Right cardiac atrium (tissue), 5 donors: ENCODE data around the gene GIMAP4. TPM values are rescaled to one million over a fixed set of nuclear protein-coding genes. Genes with fewer than 3 reads are reported as not detected.

Experiments
- ATAC-seq, 2 donors: fragments of 200-7000 bp; cut with Tn5 transposase; one replicate each; pipeline versions ENCODE4 v1.8.0 to v1.9.1; 2020; ENCODE audit warnings: moderate library complexity in 2 of 2, mild to moderate bottlenecking in 1 of 2
- DNase-seq, 3 donors: peaks; one replicate each; pipeline ENCODE4 v3.0.0-alpha.2; 2020
- H3K27ac ChIP-seq: one replicate; pipeline ENCODE4 v1.5.1; 2013; ENCODE audit warnings: mild to moderate bottlenecking, low read length, control low read depth, moderate library complexity
- H3K27me3 ChIP-seq: one replicate; pipeline ENCODE4 v1.6.1; 2013; ENCODE audit not compliant: control insufficient read depth, insufficient read depth
- H3K4me1 ChIP-seq: one replicate; pipeline ENCODE4 v1.6.1; 2013; ENCODE audit warnings: low read length; ENCODE audit not compliant: control insufficient read depth, insufficient read depth
- H3K4me3 ChIP-seq: one replicate; pipeline ENCODE4 v1.5.1; 2013; ENCODE audit warnings: low read length, control low read depth
- H3K9me3 ChIP-seq: one replicate; pipeline ENCODE4 v1.6.1; 2013; ENCODE audit warnings: low read length; ENCODE audit not compliant: control insufficient read depth
- WGBS: extraction: QIAGEN DNeasy Blood & Tissue Kit; methylation state at CpG from one replicate; pipeline ENCODE4 v1.1.7; 2013; 5-methylcytosine and 5-hydroxymethylcytosine counted together
- intact Hi-C, 4 donors: fragments of 100-400 bp; cut with DNase I; formaldehyde crosslinking; loops; one replicate each; pipeline versions ENCODE4 v1.11.0 to v1.14.0; 2022 to 2023
- polyA plus RNA-seq: library from polyadenylated mRNA; stranded (reverse); fragments of 200-250 nt; gene quantifications from one replicate; pipeline ENCODE4 v1.2.3, GENCODE V29; 2013
- total RNA-seq, 4 donors: library from RNA; stranded (reverse); fragmentation: NEBNext Ultra II Directional; extraction: Animal tissue kit (Norgen Biotek cat#: 25700); gene quantifications; one replicate each; pipeline ENCODE4 v1.2.1, GENCODE V29; 2021
- donor health status: healthy with polysubstance abuse.
- donor health status: DM: no; HTN: yes; CAD: no.
- donor health status: DM: no; HTN: no; CAD: no.
- donor health status: DM: no; HTN: yes; CAD: no; lungs with severe emphysema.
- donor health status: DM: yes; HTN: yes; CAD: no.

GIMAP4 gene
- total and polyA plus RNA-seq, 5 donors: 20.2 to 44.8 (median 25.9) TPM

GRCh38 chr7:150564006-150564405 is 3.2 kb upstream of the GIMAP4 start:
- H3K27ac ChIP-seq: no peak overlapping the region
- intact Hi-C loops: loop anchor here in 1 of 4 donors (10.0 kb wide), 1 partner anchor 109 kb away; the partner anchor contains the start of gene GIMAP8
- ATAC-seq: no peak
- no peak for DNase-seq
- no peaks in the 10 kb centered on the region for H3K9me3 ChIP-seq
- H3K27me3 ChIP-seq: no peaks in the 10 kb centered on the region
- 68% methylated on average over 5 of the region's 5 CpGs for WGBS
- H3K4me1 ChIP-seq: peaks cover 3% of the 10 kb centered on the region
- H3K4me3 ChIP-seq: no peak overlapping the region

GRCh38 chr7:150564566-150564965 is 2.6 kb upstream of the GIMAP4 start:
- intact Hi-C loops: loop anchor here in 1 of 4 donors (10.0 kb wide), 1 partner anchor 110 kb away; the partner anchor contains the start of gene GIMAP8
- H3K27me3 ChIP-seq: no peaks in the 10 kb centered on the region
- DNase-seq (no peak), ATAC-seq (no peak)
- H3K9me3 ChIP-seq: no peaks in the 10 kb centered on the region
- H3K4me1 ChIP-seq: peaks cover 3% of the 10 kb centered on the region
- H3K4me3 ChIP-seq: no peak overlapping the region
- 64% methylated on average over 3 of the region's 3 CpGs for WGBS
- H3K27ac ChIP-seq: no peak overlapping the region

DNA sequence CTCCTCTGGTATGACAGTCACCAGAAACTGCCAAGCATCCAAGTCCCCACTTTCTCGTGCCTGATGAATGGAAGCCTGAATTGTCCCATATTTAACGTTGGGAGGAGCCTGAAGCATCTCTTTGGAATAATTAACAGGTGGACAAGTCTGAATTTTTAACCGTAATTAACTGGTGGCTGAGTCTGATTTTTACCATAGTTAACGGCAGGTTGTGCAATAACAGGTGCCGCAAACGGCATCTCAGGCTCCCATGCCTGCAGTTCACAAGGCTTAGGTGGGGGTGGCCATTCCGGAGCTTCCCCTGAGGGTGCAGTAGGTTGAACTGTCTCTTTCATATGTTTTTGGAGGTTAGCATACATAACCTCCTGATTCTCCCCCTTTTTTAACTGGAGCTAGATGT is 2.0 kb upstream of the GIMAP4 start:
- ATAC-seq: no peak
- intact Hi-C loops: loop anchor here in 1 of 4 donors (10.0 kb wide), 1 partner anchor 110 kb away; the partner anchor contains the start of gene GIMAP8
- Histone ChIP-seq H3K27me3 (no peaks in the 10 kb centered on the region), H3K4me1 (peaks cover 3% of the 10 kb centered on the region), H3K4me3 (no peak overlapping the region), H3K27ac (no peak overlapping the region), H3K9me3 (no peaks in the 10 kb centered on the region)
- 86% methylated on average over 7 of the region's 7 CpGs for WGBS
- no peak for DNase-seq

- DNase-seq (no peak), ATAC-seq (no peak)
- intact Hi-C loops: loop anchor here in 1 of 4 donors (10.0 kb wide), 1 partner anchor 111 kb away; the partner anchor contains the start of gene GIMAP8
- no peaks in the 10 kb centered on the region for H3K9me3 ChIP-seq
- H3K27ac ChIP-seq: no peak overlapping the region
- H3K4me3 ChIP-seq: no peak overlapping the region
- no peaks in the 10 kb centered on the region for H3K27me3 ChIP-seq
- peaks cover 3% of the 10 kb centered on the region for H3K4me1 ChIP-seq
- WGBS: 86% methylated on average over 3 of the region's 3 CpGs
These were observed 1.1 kb upstream of the GIMAP4 start for GRCh38 chr7:150566123-150566522.

DNA sequence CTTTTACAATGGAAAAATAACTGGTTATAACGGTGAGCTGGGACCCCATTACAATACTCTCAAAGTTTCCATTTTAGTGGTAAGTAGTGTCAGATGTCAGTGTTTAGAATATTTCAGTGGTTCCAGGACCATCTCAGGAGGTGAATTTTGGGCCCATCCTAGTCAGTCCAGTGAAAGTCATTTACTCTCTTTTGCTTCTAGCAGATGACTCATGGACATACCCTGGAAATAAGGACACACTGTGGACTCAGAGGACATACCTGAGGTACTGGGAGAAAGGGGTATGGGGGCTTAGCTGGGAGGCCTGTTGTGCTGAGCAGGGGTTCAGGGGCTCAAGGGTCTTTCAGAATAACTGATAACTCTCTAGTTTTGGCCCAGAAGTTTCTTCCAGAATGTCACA is 618 bp upstream of the GIMAP4 start:
- WGBS: 97% methylated on average over 1 of the region's 1 CpG
- H3K4me1 ChIP-seq: peaks cover 3% of the 10 kb centered on the region
- intact Hi-C loops: loop anchor here in 1 of 4 donors (10.0 kb wide), 1 partner anchor 112 kb away; the partner anchor contains the start of gene GIMAP8
- ATAC-seq (no peak), DNase-seq (no peak)
- no peaks in the 10 kb centered on the region for H3K27me3 ChIP-seq
- H3K9me3 ChIP-seq: no peaks in the 10 kb centered on the region
- peak overlapping the region; percentile 38 for H3K27ac ChIP-seq
- H3K4me3 ChIP-seq: peak overlapping the region; percentile 57

- H3K4me1 ChIP-seq: peaks cover 3% of the 10 kb centered on the region
- no peaks in the 10 kb centered on the region for H3K27me3 ChIP-seq
- DNase-seq (no peak), ATAC-seq (peak; percentile 23 to 66)
- H3K9me3 ChIP-seq: no peaks in the 10 kb centered on the region
- WGBS: 48% methylated on average over 3 of the region's 3 CpGs
- H3K27ac ChIP-seq: peak overlapping the region; percentile 93
- intact Hi-C loops: loop anchor here in 1 of 4 donors (10.0 kb wide), 1 partner anchor 113 kb away; the partner anchor contains the start of gene GIMAP8
- H3K4me3 ChIP-seq: peak overlapping the region; percentile 57
These were observed 696 bp downstream of the GIMAP4 start for GRCh38 chr7:150567871-150568301.

DNA sequence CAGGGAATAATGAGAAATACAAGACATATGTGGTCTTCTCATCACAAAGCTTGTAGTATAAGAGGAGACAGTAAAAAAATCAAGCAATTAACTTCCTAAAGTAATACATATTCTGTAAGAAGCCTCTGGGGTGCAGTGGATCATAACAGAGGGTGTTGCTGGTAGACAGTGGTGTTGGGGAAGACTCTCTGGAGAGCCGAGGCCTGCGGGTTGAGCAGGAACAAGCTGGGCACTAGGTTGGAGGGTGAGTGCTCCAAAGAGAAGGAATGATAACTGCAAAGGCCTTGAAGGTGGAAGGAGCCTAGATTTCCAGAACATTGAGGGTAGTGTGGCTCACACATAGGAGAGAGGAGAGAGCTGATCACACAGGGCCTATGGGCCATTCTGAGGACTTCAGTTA is 1.5 kb downstream of the GIMAP4 start:
- ATAC-seq (peak; percentile 30 to 49), DNase-seq (no peak)
- WGBS: 83% methylated on average over 2 of the region's 2 CpGs
- no peaks in the 10 kb centered on the region for H3K9me3 ChIP-seq
- no peaks in the 10 kb centered on the region for H3K4me1 ChIP-seq
- H3K27ac ChIP-seq: peak overlapping the region; percentile 37
- H3K4me3 ChIP-seq: peak overlapping the region; percentile 57
- intact Hi-C loops: loop anchor here in 1 of 4 donors (10.0 kb wide), 1 partner anchor 114 kb away; the partner anchor contains the start of gene GIMAP8
- H3K27me3 ChIP-seq: no peaks in the 10 kb centered on the region

DNA sequence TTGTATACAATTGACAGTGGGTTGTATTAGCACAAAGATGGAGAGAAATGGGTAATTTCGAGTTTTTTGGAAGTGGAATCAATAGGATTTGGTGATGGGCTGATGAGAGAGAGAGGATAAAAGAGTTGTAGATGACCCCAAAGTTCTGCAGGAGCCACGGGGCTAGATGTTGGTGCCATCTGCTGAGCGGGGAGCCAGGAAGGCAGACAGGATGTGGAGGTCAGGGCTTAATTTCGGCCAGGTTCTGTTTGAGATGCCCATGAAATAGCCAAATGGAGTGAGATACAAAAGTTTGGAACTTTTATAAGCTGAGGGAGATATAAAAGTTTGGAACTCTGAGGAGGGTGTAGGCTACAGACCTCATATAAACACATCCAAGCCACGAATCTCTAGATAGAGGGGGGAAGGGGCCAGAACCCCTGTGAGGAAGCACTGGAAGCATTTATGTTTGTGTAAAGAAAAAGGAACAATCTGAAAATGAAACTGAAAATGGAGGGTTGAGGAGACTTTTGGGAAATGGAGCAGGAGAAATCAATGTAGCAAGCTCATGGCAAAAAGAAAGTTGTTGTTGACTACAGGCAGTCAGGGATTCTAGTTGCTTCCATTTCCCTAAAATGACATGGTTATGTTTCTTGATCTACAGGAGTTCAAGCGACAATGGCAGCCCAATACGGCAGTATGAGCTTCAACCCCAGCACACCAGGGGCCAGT is 2.2 kb downstream of the GIMAP4 start:
- DNase-seq: no peak
- ATAC-seq: no peak
- Histone ChIP-seq H3K27me3 (no peaks in the 10 kb centered on the region), H3K4me3 (peak overlapping the region; percentile 57), H3K9me3 (no peaks in the 10 kb centered on the region), H3K27ac (peak overlapping the region; percentile 53), H3K4me1 (no peaks in the 10 kb centered on the region)
- intact Hi-C loops: loop anchor here in 1 of 4 donors (10.0 kb wide), 1 partner anchor 115 kb away; the partner anchor contains the start of gene GIMAP8
- 57% methylated on average over 7 of the region's 7 CpGs for WGBS

GRCh38 chr7:150570556-150571465 is 3.6 kb downstream of the GIMAP4 start:
- intact Hi-C loops: no loop called here
- no peak overlapping the region for H3K4me3 ChIP-seq

DNA sequence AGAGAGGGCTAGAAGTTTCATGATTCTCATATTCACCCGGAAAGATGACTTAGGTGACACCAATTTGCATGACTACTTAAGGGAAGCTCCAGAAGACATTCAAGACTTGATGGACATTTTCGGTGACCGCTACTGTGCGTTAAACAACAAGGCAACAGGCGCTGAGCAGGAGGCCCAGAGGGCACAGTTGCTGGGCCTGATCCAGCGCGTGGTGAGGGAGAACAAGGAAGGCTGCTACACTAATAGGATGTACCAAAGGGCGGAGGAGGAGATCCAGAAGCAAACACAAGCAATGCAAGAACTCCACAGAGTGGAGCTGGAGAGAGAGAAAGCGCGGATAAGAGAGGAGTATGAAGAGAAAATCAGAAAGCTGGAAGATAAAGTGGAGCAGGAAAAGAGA is 5.3 kb downstream of the GIMAP4 start:
- ATAC-seq (no peak), DNase-seq (no peak)
- intact Hi-C loops: no loop called here
- no peak overlapping the region for H3K4me3 ChIP-seq
- H3K4me1 ChIP-seq: no peaks in the 10 kb centered on the region
- no peak overlapping the region for H3K27ac ChIP-seq
- no peaks in the 10 kb centered on the region for H3K27me3 ChIP-seq
- 93% methylated on average over 10 of the region's 10 CpGs for WGBS
- H3K9me3 ChIP-seq: no peaks in the 10 kb centered on the region

More at GRCh38 chr7:150570556-150571465, 3.6 kb downstream of the GIMAP4 start:
- ATAC-seq (peak in 1 of 2 donors; percentile 27), DNase-seq (no peak)
- no peaks in the 10 kb centered on the region for H3K4me1 ChIP-seq
- H3K9me3 ChIP-seq: no peaks in the 10 kb centered on the region
- H3K27ac ChIP-seq: no peak overlapping the region
- WGBS: 65% methylated on average over 5 of the region's 5 CpGs
- H3K27me3 ChIP-seq: no peaks in the 10 kb centered on the region
